Left hindlimb (tissue), 1 donor: Measurements from ENCODE around the gene SYNGAP1.
A peak's percentile ranks its signal among the peaks of the same experiment; 100 is the strongest.
"Not testable (repeated sequence)": the region's sequence is repeated elsewhere in the genome, so short reads cannot be mapped to it uniquely, and the experiment has no call there.

Source experiments
- DNase-seq: peaks from one replicate; pipeline ENCODE4 v3.0.0-alpha.2; 2018

The SYNGAP1 gene

GRCh38 chr6:33440649-33441309 is 20.9 kb downstream of the SYNGAP1 start:
- no peak for DNase-seq

- no peak for DNase-seq
Measured at GRCh38 chr6:33441457-33441856, 21.6 kb downstream of the SYNGAP1 start.

GRCh38 chr6:33442283-33442682 is 22.4 kb downstream of the SYNGAP1 start:
- DNase-seq = no peak

GRCh38 chr6:33443025-33443424 is 23.2 kb downstream of the SYNGAP1 start:
- no peak for DNase-seq

- no peak for DNase-seq
Measured at GRCh38 chr6:33443619-33444504, 24.0 kb downstream of the SYNGAP1 start.

- DNase-seq = no peak
Measured at GRCh38 chr6:33445119-33445603, 25.3 kb downstream of the SYNGAP1 start.

- DNase-seq = no peak
Measured at GRCh38 chr6:33446356-33446755, 26.5 kb downstream of the SYNGAP1 start.

- no peak for DNase-seq
Measured at GRCh38 chr6:33450434-33450833, 30.6 kb downstream of the SYNGAP1 start.

- DNase-seq = no peak
Measured at GRCh38 chr6:33451606-33452005, 31.7 kb downstream of the SYNGAP1 start.

- no peak for DNase-seq
Measured at GRCh38 chr6:33452496-33452895, 32.6 kb downstream of the SYNGAP1 start.

GRCh38 chr6:33453393-33454008 is 33.6 kb downstream of the SYNGAP1 start:
- DNase-seq = no peak

GRCh38 chr6:33454009-33454946 is 34.4 kb downstream of the SYNGAP1 start, which contains the start of gene ZBTB9:
ZBTB9 (plus strand) TSS chr6:33454576; CDS start chr6:33455101, 525 bp downstream.
- DNase-seq = peak; percentile 96

GRCh38 chr6:33455051-33455450 is 35.2 kb downstream of the SYNGAP1 start:
- DNase-seq = no peak

GRCh38 chr6:33456156-33456555 is 36.3 kb downstream of the SYNGAP1 start:
- DNase-seq = no peak

- no peak for DNase-seq
Measured at GRCh38 chr6:33458676-33459075, 38.8 kb downstream of the SYNGAP1 start.

GRCh38 chr6:33459226-33459625 is 39.4 kb downstream of the SYNGAP1 start:
- DNase-seq = no peak

- no peak for DNase-seq
Measured at GRCh38 chr6:33466075-33466735, 46.3 kb downstream of the SYNGAP1 start.

- no peak for DNase-seq
Measured at GRCh38 chr6:33467091-33467490, 47.2 kb downstream of the SYNGAP1 start.

- DNase-seq = no peak
Measured at GRCh38 chr6:33469661-33470060, 49.8 kb downstream of the SYNGAP1 start.

GRCh38 chr6:33477864-33478263 is 58.0 kb downstream of the SYNGAP1 start:
- DNase-seq = no peak

GRCh38 chr6:33481192-33481591 is 61.3 kb downstream of the SYNGAP1 start:
- DNase-seq = no peak

GRCh38 chr6:33482620-33483019 is 62.8 kb downstream of the SYNGAP1 start:
- DNase-seq = not testable (repeated sequence)
